Stimulated activated CD8-positive, alpha-beta memory T cell treated with anti-CD3 and anti-CD28 coated beads, Interleukin-7, amount 100 ng/mL, for 4 hours (primary cell): ENCODE results near the gene SUCO.

ENCODE experiments used
- DNase-seq, 2 donors: peaks; one replicate each; pipeline ENCODE4 v3.0.0-alpha.2; 2020; ENCODE audit warnings: low read depth in 2 of 2

Gene SUCO

DNA sequence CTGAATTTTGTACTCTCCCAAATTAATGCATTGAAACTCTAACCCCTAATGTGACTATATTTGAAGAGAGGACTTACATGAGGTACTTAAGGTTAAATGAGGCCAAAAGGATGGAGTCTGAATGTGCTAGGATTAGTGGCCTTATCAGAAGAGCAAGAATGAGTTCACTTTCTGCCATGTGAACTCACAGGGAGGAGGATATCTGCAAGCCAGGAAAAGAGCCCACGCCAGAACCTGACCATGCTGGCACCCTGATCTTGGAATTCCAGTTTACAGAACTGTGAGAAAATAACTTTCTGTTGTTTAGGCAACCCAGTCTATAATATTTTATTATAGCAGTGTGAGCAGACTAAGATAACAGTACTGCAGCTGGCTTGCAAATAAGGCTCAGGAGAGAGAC, 113.7 kb downstream of the SUCO start:
- DNase-seq = no peak

DNA sequence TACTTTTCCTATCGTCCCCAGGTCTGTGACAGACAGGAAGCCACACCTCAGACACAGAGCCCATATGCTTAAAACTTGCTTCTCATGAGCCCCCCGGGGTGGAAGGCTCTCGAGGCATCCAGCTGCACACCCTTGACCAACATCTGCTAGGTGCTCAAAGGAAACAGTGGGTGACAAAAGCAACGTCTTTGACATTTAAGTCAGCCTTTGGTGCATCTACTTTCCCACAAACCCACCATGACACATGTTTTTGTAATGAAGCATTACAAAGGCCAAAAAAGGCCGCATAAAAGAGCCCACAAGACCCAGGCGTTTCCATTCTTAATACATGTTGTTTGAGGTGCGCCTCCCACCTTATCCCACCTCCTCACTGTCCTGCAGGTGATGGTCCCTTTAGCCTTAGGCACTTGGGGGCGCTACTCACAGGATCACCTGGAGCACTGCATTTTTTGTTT, 114.2 kb downstream of the SUCO start:
- peak in 1 of 2 donors; percentile 31 for DNase-seq

DNA sequence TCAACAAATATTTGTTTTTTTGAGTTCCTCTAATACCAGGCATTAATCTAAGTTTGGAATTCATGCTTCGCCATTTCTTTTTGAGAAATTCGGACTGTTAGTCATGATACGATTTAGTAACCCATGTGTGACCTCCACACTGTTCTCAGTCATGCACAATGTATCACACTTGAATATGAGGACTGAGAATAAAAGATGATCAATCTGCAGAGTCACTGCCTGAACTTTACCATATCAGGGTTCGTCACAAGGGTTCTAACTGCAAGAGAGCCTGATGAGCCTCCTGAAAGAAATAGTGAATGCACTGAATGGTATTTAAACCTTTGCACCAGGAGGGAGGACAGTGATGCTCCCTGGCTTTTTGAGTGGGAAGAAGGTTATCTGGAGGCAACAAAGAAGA, 115.0 kb downstream of the SUCO start:
- DNase-seq = no peak

DNA sequence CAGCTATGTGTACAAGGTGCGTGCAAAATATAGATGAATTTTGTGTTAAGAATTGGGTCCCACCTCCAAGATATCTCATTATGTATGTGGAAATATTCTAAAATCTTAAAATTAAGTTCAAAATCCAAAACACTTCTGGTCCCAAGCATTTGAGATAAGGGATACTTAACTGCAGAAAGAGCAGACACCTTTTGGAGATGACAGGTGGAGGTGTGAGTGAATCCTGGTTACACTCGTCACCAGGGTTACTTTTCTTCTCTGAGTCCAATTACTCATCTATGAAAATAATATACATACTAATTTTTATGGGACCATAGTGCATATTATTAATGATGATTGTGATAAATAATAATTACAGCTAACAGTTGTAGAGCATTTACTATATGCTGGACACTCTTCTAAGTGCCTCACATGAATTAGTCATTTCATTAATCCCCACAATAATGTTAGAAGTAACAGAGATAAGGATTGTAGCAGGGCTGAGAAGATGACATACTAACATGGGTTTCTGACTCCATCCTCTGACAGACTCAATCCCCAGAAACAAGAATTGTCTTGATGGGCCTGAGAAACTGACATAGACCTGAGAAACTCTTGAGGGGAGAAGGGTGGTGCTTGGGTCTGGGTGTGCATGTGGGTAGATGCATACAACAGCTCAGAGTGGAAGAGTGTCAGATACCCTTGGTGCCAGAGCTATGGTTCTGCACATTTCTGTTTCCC, 117.7 kb downstream of the SUCO start:
- DNase-seq = no peak

DNA sequence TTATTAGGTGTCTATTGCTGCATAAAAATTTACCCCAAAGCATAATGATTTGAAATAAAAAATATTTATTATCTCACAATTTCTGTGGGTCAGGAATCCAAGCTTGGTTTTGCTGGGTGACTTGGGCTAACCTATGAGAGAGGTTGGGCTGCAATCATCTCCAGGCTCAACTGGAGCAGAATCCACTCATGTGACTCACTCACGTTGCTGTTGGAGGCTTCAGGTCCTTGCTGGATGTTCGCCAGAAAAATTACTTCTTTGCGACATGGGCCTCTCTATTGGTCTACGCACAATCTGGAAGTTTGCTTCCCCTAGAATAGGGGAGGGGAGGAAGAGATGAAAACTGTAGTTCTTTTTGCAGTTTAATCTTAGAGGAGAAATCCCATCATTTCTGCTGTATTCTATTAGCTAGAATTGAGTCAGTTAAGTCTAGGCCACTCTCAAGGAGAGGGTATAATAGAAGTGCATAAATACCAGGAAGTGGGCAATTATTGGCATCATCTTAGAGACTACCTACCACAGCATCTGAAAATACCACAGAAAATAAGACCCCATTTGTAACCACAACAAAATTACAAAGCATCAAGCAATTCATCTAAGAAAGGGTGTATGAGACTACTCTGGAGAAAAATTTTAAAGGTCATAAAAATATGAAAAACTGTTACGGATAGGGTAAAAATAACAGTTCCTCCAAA, 120.2 kb downstream of the SUCO start:
- no peak for DNase-seq

DNA sequence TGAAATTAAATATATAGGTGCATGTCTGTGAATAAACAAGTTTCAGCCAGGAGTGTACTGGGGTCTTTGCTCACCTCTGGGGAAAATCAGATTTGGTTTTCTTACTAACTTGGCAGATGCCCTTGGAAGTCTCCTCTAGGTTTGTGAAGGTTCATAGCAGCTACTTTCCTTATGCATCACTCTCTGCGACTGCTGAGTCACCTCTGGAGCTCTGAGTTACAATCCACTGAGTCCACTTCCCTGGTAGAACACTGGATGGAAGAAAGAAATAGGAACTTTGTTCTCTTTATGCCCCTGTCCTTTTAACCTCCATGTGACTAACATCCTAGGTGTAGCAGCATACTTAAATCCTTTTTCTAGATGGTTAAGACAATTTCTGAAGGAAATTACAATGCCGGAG, 121.6 kb downstream of the SUCO start:
- DNase-seq = no peak

DNA sequence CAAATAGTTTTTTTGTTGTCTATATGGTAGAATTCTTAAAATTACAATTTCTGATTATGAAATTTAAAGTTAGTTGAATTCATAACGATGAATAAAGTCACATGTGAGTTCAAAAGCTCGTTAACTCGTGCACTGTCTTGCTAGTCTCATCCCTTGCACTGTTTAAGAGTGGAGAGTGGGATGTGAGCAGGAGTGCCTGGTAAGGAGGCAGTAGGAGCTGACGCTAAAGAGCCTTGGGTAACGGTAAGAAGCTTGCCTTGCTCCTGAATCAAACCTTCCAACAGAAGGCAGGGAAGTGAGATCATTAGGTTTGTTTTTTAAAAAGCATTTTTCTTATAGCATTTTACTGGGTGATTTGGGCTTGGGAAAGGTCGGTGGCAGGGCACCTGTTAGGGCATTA, 123.6 kb downstream of the SUCO start:
- DNase-seq = no peak

DNA sequence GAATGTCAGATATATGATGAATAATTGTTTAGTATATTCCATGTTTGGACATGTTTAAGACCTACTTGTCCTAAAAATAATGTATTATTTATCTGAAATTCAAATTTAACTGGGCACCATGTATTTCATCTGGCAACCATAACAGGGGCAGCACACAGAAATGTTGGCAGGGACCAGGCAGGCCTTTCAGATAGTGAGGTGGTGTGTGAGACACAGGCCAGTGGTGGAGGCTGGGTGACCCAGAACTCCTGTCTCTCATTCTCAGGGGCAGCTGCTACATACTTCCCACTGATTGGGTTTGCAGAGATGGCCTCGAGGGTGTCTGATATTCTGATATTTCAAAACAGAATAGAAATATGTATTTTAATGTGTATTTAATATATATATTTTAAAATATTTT, 124.6 kb downstream of the SUCO start:
- no peak for DNase-seq

DNA sequence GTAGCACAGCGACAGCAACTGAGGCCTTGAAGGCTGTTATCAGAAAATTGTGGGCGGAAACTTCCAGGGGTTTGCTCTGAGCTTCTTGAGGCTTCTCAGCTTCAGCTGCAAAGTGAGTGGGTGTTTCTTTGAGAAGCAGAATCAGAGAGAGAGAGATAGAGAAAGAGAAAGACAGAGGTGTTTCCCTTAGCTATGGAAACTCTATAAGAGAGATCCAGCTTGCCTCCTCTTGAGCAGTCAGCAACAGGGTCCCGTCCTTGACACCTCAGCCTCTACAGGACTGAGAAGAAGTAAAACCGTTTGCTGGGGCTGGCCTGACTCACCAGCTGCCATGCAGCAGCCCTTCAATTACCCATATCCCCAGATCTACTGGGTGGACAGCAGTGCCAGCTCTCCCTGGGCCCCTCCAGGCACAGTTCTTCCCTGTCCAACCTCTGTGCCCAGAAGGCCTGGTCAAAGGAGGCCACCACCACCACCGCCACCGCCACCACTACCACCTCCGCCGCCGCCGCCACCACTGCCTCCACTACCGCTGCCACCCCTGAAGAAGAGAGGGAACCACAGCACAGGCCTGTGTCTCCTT, 126.0 kb downstream of the SUCO start, which contains the start of gene FASLG:
Gene FASLG, plus strand, starts transcription at position 233 of the 583 bp plus-strand sequence. Its CDS starts 99 bp downstream, at position 332.
- peak; percentile 64 to 70 for DNase-seq

DNA sequence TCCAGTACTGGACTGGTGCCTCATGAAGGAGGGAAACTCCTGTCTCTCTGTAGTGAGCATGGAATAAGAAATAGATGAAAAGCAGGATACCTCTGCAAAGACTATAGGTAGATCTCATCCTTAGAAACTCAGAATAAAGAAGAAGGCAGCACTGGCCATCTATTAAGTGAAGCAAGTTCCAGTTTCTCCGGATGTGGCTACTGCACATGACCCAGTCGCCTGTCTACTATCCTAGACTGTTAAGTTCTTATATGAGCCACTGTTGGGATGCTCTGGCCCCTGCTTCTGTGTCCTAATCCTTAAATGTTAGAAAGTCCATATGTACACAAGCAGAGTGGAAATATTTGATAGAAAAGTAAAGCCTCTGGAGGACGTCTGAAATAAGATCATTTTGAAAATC, 128.2 kb downstream of the SUCO start:
- DNase-seq = no peak
